ENCODE data around the gene DNAH17.

GRCh38 chr17:78544881-78545755, 32.1 kb downstream of the DNAH17 start:
- no peak for TF ChIP-seq GLI4 (CRISPR knock-in tag; IDR thresholded peaks at IDR 0.05; ENCODE audit: borderline replicate concordance)
- no peak for TF ChIP-seq ZNF782 (CRISPR knock-in tag; IDR thresholded peaks at IDR 0.05; ENCODE audit: borderline replicate concordance)
- no peak for TF ChIP-seq PBX3 (CRISPR knock-in tag; IDR thresholded peaks at IDR 0.05; ENCODE audit: borderline replicate concordance)
- no peak for TF ChIP-seq HNRNPLL (IDR thresholded peaks at IDR 0.05; ENCODE audit: low read depth, low read length, poor library complexity, severe bottlenecking)

Measured in HepG2 (cell line).